H9 (cell line): ENCODE data around the gene CCL13. TPM values are rescaled to one million over a fixed set of nuclear protein-coding genes. Genes with fewer than 3 reads are reported as not detected.

Source experiments
- DNase-seq: peaks from one replicate; pipeline ENCODE4 v3.0.0-alpha.2; 2017
- H2AFZ ChIP-seq: one replicate; pipeline ENCODE4 v1.6.1; 2013; ENCODE audit warnings: mild to moderate bottlenecking, low read length, control low read depth, moderate library complexity
- H2AK5ac ChIP-seq: 2 replicates; pipeline ENCODE4 v1.6.1; 2013; ENCODE audit warnings: low read length, control low read depth, mixed read lengths; ENCODE audit not compliant: insufficient read length
- H2BK120ac ChIP-seq: one replicate; pipeline ENCODE4 v1.6.1; 2013; ENCODE audit warnings: low read depth, mild to moderate bottlenecking, low read length, control low read depth, inconsistent platforms; ENCODE audit not compliant: poor library complexity, severe bottlenecking
- H2BK12ac ChIP-seq: 2 replicates; pipeline ENCODE4 v1.6.1; 2013; ENCODE audit warnings: low read length, control low read depth, mixed read lengths, low read depth; ENCODE audit not compliant: insufficient read length
- H2BK15ac ChIP-seq: 2 replicates; pipeline ENCODE4 v1.6.1; 2013; ENCODE audit warnings: low read depth, low read length, control low read depth
- H2BK20ac ChIP-seq: one replicate; pipeline ENCODE4 v1.6.1; 2013; ENCODE audit warnings: low read depth, mild to moderate bottlenecking, low read length, control low read depth, inconsistent platforms; ENCODE audit not compliant: poor library complexity, severe bottlenecking
- H2BK5ac ChIP-seq: 2 replicates; pipeline ENCODE4 v1.6.1; 2013; ENCODE audit warnings: low read length, control low read depth, mixed read lengths; ENCODE audit not compliant: insufficient read length
- H3K14ac ChIP-seq: 2 replicates; pipeline ENCODE4 v1.6.1; 2013; ENCODE audit warnings: low read length, control low read depth; ENCODE audit not compliant: insufficient read depth
- H3K18ac ChIP-seq: 2 replicates; pipeline ENCODE4 v1.6.1; 2013; ENCODE audit warnings: low read depth, mild to moderate bottlenecking, mixed read lengths, low read length, control low read depth; ENCODE audit not compliant: insufficient read length
- H3K23ac ChIP-seq: 2 replicates; pipeline ENCODE4 v1.6.1; 2013; ENCODE audit warnings: low read length, control low read depth, mixed read lengths, low read depth; ENCODE audit not compliant: insufficient read length
- H3K23me2 ChIP-seq: 2 replicates; pipeline ENCODE4 v1.6.1; 2013; ENCODE audit warnings: low read depth, mild to moderate bottlenecking, mixed read lengths, low read length, control low read depth; ENCODE audit not compliant: insufficient read length, poor library complexity, severe bottlenecking
- H3K27ac ChIP-seq: 2 replicates; pipeline ENCODE4 v1.5.1; 2013; ENCODE audit warnings: low read length, control low read depth, mixed read lengths, low read depth; ENCODE audit not compliant: insufficient read length
- H3K27me3 ChIP-seq: 2 replicates; pipeline ENCODE4 v1.6.1; 2013; ENCODE audit warnings: low read length, control low read depth, inconsistent platforms; ENCODE audit not compliant: insufficient read depth
- H3K4ac ChIP-seq: 2 replicates; pipeline ENCODE4 v1.6.1; 2013; ENCODE audit warnings: low read depth, mild to moderate bottlenecking, control low read depth, inconsistent platforms, low read length, moderate library complexity
- H3K4me1 ChIP-seq: 2 replicates; pipeline ENCODE4 v1.6.1; 2013; ENCODE audit warnings: low read length, control low read depth, inconsistent platforms; ENCODE audit not compliant: insufficient read depth
- H3K4me2 ChIP-seq: 2 replicates; pipeline ENCODE4 v1.6.1; 2013; ENCODE audit warnings: low read length, control low read depth, mixed read lengths; ENCODE audit not compliant: insufficient read length, insufficient read depth
- H3K56ac ChIP-seq: 2 replicates; pipeline ENCODE4 v1.6.1; 2013; ENCODE audit warnings: low read depth, mild to moderate bottlenecking, mixed read lengths, low read length, control low read depth; ENCODE audit not compliant: insufficient read length
- H3K79me1 ChIP-seq: 2 replicates; pipeline ENCODE4 v1.6.1; 2013; ENCODE audit warnings: low read depth, mild to moderate bottlenecking, moderate library complexity, low read length, control low read depth, inconsistent platforms; ENCODE audit not compliant: insufficient read depth, poor library complexity, severe bottlenecking
- H3K79me2 ChIP-seq: 2 replicates; pipeline ENCODE4 v1.6.1; 2013; ENCODE audit warnings: low read length, control low read depth, inconsistent platforms; ENCODE audit not compliant: insufficient read depth
- H3K9ac ChIP-seq: 2 replicates; pipeline ENCODE4 v1.6.1; 2013; ENCODE audit warnings: low read length, control low read depth, mixed read lengths; ENCODE audit not compliant: insufficient read length; ENCODE audit errors: extremely low read depth
- H3K9me3 ChIP-seq: one replicate; pipeline ENCODE4 v1.6.1; 2013; ENCODE audit warnings: low read depth, low read length, inconsistent platforms; ENCODE audit not compliant: control insufficient read depth
- H3T11ph ChIP-seq: one replicate; pipeline ENCODE4 v1.6.1; 2013; ENCODE audit warnings: mild to moderate bottlenecking, low read length, control low read depth, inconsistent platforms
- H4K20me1 ChIP-seq: one replicate; pipeline ENCODE4 v1.6.1; 2013; ENCODE audit not compliant: control insufficient read depth, insufficient read length, insufficient read depth
- H4K5ac ChIP-seq: 2 replicates; pipeline ENCODE4 v1.6.1; 2013; ENCODE audit warnings: low read depth, mild to moderate bottlenecking, mixed read lengths, low read length, control low read depth; ENCODE audit not compliant: insufficient read length
- H4K8ac ChIP-seq: replicated peaks from 2 replicates; pipeline ENCODE4 v1.6.1; 2013; ENCODE audit warnings: low read length, control low read depth, mixed read lengths, low read depth; ENCODE audit not compliant: insufficient read length
- H4K91ac ChIP-seq: 2 replicates; pipeline ENCODE4 v1.6.1; 2013; ENCODE audit warnings: low read depth, mild to moderate bottlenecking, moderate library complexity, mixed read lengths, low read length, control low read depth; ENCODE audit not compliant: insufficient read length
- H3K27ac Mint-ChIP-seq, 3 experiments: 2 replicates in 2 of 3; 3 replicates in 1 of 3; pipeline ENCODE4 v1.8.0; 2020 to 2021; ENCODE audit warnings: mixed read lengths in 3 of 3, mild to moderate bottlenecking in 1 of 3, moderate library complexity in 1 of 3
- H3K27me3 Mint-ChIP-seq: 2 replicates; pipeline ENCODE4 v1.8.0; 2021; ENCODE audit warnings: low read depth, mild to moderate bottlenecking, moderate library complexity, mixed read lengths
- H3K36me3 Mint-ChIP-seq, 3 experiments: 2 replicates in 2 of 3; 3 replicates in 1 of 3; pipeline ENCODE4 v1.8.0; 2020 to 2021; ENCODE audit warnings: low read depth in 3 of 3, mixed read lengths in 3 of 3; ENCODE audit not compliant: insufficient read depth in 1 of 3
- H3K4me1 Mint-ChIP-seq, 2 experiments: 2 replicates each; pipeline ENCODE4 v1.8.0; 2020; ENCODE audit warnings: mixed read lengths in 2 of 2
- H3K4me3 Mint-ChIP-seq, 2 experiments: 2 replicates in 1 of 2; 3 replicates in 1 of 2; pipeline ENCODE4 v1.8.0; 2020 to 2021; ENCODE audit warnings: mild to moderate bottlenecking in 2 of 2, mixed read lengths in 2 of 2, moderate library complexity in 1 of 2
- H3K9me3 Mint-ChIP-seq, 2 experiments: 2 replicates in 1 of 2; 3 replicates in 1 of 2; pipeline ENCODE4 v1.8.0; 2020; ENCODE audit warnings: mild to moderate bottlenecking in 2 of 2, mixed read lengths in 2 of 2, moderate library complexity in 1 of 2
- WGBS: extraction: QIAGEN DNeasy Blood & Tissue Kit; methylation state at CpG from one replicate; pipeline ENCODE4 v1.1.7; 2013; ENCODE audit warnings: missing lambda C conversion rate, low lambda C conversion rate, mixed read lengths; ENCODE audit not compliant: insufficient read length; ENCODE audit errors: extremely low coverage; 5-methylcytosine and 5-hydroxymethylcytosine counted together
- total RNA-seq: library from RNA; stranded (reverse); gene quantifications from 2 replicates; pipeline ENCODE4 v1.2.1, GENCODE V29; 2021
- TF ChIP-seq, protein P1 (sequence below): fragments of 200-600 bp; sonication (generic); conservative IDR thresholded peaks from 3 replicates; pipeline ENCODE4 v1.8.0; 2021; ENCODE audit warnings: antibody characterized with exemption, mild to moderate bottlenecking

CCL13 gene
- total RNA-seq, 1 experiment from 2014 or later, result not detected

DNA sequence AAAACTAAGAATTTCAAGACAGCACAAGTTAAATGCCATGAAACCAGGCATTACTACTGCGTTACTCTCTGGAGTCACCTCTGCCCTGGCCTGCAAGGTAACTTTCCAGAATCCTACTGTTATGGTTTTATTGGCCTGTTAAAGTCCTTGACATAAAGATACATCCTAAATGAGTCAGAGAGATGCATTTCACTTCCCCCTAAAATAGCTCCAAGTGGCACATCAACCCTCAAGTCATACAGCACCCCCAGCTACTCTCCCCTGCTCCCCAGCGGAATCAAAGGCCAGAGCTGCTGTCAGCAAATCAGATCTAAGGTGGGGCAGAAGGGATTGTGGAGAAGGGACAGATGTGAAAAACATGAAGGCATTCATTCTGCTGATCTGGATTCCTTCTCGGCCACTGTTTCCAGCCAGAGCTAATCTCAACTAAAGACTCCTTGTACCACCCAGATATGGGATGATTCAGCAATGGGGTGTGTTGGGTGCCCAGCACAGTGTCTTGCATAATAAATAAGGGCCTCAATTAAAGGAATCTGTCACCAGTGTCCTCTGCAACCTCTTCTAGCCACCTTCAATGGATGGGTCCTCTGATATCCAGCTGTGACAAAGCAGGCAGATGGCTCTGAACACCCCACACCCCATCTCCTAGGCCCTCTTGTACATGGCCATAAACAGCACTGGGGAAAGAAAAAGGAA is 15.3 kb downstream of the CCL13 start:
- no peak overlapping the region for H3K56ac ChIP-seq
- no peak overlapping the region for H3K9ac ChIP-seq
- H3T11ph ChIP-seq, result no peak overlapping the region
- no peaks in the 10 kb centered on the region for H3K9me3 ChIP-seq
- H3K23ac ChIP-seq, result no peak overlapping the region
- Mint-ChIP-seq H3K9me3 (no peaks in the 10 kb centered on the region), H3K27me3 (no peaks in the 10 kb centered on the region; the same call in 1 of the 2 replicates), H3K4me3 (no peak overlapping the region), H3K4me1 (peaks cover 11 to 19% of the 10 kb centered on the region in 2 experiments; a peak in 3 of 4 replicates), H3K27ac (no peak overlapping the region), H3K36me3 (no peaks in the 10 kb centered on the region)
- no peak overlapping the region for H3K4me2 ChIP-seq
- TF ChIP-seq, protein P1, sequence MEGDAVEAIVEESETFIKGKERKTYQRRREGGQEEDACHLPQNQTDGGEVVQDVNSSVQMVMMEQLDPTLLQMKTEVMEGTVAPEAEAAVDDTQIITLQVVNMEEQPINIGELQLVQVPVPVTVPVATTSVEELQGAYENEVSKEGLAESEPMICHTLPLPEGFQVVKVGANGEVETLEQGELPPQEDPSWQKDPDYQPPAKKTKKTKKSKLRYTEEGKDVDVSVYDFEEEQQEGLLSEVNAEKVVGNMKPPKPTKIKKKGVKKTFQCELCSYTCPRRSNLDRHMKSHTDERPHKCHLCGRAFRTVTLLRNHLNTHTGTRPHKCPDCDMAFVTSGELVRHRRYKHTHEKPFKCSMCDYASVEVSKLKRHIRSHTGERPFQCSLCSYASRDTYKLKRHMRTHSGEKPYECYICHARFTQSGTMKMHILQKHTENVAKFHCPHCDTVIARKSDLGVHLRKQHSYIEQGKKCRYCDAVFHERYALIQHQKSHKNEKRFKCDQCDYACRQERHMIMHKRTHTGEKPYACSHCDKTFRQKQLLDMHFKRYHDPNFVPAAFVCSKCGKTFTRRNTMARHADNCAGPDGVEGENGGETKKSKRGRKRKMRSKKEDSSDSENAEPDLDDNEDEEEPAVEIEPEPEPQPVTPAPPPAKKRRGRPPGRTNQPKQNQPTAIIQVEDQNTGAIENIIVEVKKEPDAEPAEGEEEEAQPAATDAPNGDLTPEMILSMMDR, result no peak
- no CpG with 5 or more reads among the region's 3 CpGs for WGBS
- H3K18ac ChIP-seq, result no peak overlapping the region
- H3K27me3 ChIP-seq, result no peaks in the 10 kb centered on the region
- no peak overlapping the region for H3K27ac ChIP-seq
- H2BK20ac ChIP-seq, result no peak overlapping the region
- H3K23me2 ChIP-seq, result no peaks in the 10 kb centered on the region
- no peak for DNase-seq
- no peak overlapping the region for H4K8ac ChIP-seq
- no peak overlapping the region for H2AK5ac ChIP-seq
- H4K91ac ChIP-seq, result no peak overlapping the region
- H3K79me1 ChIP-seq, result no peaks in the 10 kb centered on the region
- no peaks in the 10 kb centered on the region for H4K20me1 ChIP-seq
- no peak overlapping the region for H4K5ac ChIP-seq
- H3K4ac ChIP-seq, result no peak overlapping the region
- H3K79me2 ChIP-seq, result no peaks in the 10 kb centered on the region
- H3K14ac ChIP-seq, result no peak overlapping the region
- H2BK120ac ChIP-seq, result no peak overlapping the region
- H2BK5ac ChIP-seq, result no peak overlapping the region
- H2BK12ac ChIP-seq, result no peak overlapping the region
- H2BK15ac ChIP-seq, result no peak overlapping the region
- no peaks in the 10 kb centered on the region for H3K4me1 ChIP-seq
- H2AFZ ChIP-seq, result no peak overlapping the region
